Psoas muscle (tissue), 8 donors: ENCODE measurements around the gene VWA8. TPM values are rescaled to one million over a fixed set of nuclear protein-coding genes. Genes with fewer than 3 reads are reported as not detected.

Source experiments
- ATAC-seq, 4 donors: fragments of 200-7000 bp; cut with Tn5 transposase; one replicate each; pipeline ENCODE4 v1.9.1; 2020; ENCODE audit warnings: moderate library complexity in 3 of 4, mild to moderate bottlenecking in 2 of 4
- DNase-seq, 2 donors: peaks; one replicate each; pipeline ENCODE4 v3.0.0-alpha.2; 2020
- H3K27ac ChIP-seq: fragments of 200-600 bp; one replicate; pipeline ENCODE4 v1.8.0; 2022
- H3K27me3 ChIP-seq, 3 donors: fragments of 200-600 bp in 1 of 3; one replicate each; pipeline versions ENCODE4 v1.6.1 to v1.8.0; 2013 to 2022; ENCODE audit warnings: low read length in 2 of 3, mild to moderate bottlenecking in 2 of 3, moderate library complexity in 1 of 3; ENCODE audit not compliant: insufficient read depth in 3 of 3
- H3K36me3 ChIP-seq, 2 donors: fragments of 200-600 bp in 1 of 2; one replicate each; pipeline versions ENCODE4 v1.6.1 to v1.8.0; 2013 to 2022; ENCODE audit warnings: low read depth in 1 of 2, mild to moderate bottlenecking in 1 of 2, moderate library complexity in 1 of 2; ENCODE audit not compliant: insufficient read depth in 1 of 2
- H3K4me1 ChIP-seq: fragments of 200-600 bp; one replicate; pipeline ENCODE4 v1.8.0; 2022
- H3K4me3 ChIP-seq: fragments of 200-600 bp; one replicate; pipeline ENCODE4 v1.8.0; 2022; ENCODE audit warnings: mild to moderate bottlenecking
- H3K9me3 ChIP-seq: fragments of 200-600 bp; one replicate; pipeline ENCODE4 v1.8.0; 2022
- CTCF ChIP-seq: fragments of 200-600 bp; IDR thresholded peaks from one replicate; pipeline ENCODE4 v1.8.0; 2022; ENCODE audit warnings: antibody characterized with exemption
- WGBS, 3 donors: extraction: QIAGEN DNeasy Blood & Tissue Kit; methylation state at CpG; one replicate each; pipeline versions ENCODE4 v1.1.6 to v1.1.7; 2013; 5-methylcytosine and 5-hydroxymethylcytosine counted together
- intact Hi-C, 2 donors: fragments of 100-400 bp; cut with DNase I; formaldehyde crosslinking; loops; one replicate each; pipeline versions ENCODE4 v1.11.0 to v1.14.2; 2022
- polyA plus RNA-seq, 3 donors: library from polyadenylated mRNA; stranded (reverse); fragments of 200-250 nt; gene quantifications; one replicate each; pipeline ENCODE4 v1.2.3, GENCODE V29; 2013
- total RNA-seq, 4 donors: library from RNA; stranded (reverse); fragmentation: NEBNext Ultra II Directional in 2 of 4; extraction: Animal tissue kit (Norgen Biotek cat#: 25700) in 2 of 4; gene quantifications; one replicate each; pipeline versions ENCODE4 v1.2.1 to v1.2.4, GENCODE V29; 2021 to 2023
- donor health status: healthy with polysubstance abuse.
- donor health status: DM: no; HTN: no; CAD: no; lungs with moderate emphysema.
- donor health status: Bipolar disorder and iron deficiency.
- donor health status: healthy.
- donor health status: DM: yes; HTN: yes; CAD: no.
- donor health status: DM: no; HTN: no; CAD: no.
- donor health status: DM: no; HTN: no; CAD: no.
- donor health status: DM: yes; HTN: yes; CAD: no.

VWA8 gene
- total and polyA plus RNA-seq, 7 donors = 8.6 to 50.5 (median 30.1) TPM

DNA sequence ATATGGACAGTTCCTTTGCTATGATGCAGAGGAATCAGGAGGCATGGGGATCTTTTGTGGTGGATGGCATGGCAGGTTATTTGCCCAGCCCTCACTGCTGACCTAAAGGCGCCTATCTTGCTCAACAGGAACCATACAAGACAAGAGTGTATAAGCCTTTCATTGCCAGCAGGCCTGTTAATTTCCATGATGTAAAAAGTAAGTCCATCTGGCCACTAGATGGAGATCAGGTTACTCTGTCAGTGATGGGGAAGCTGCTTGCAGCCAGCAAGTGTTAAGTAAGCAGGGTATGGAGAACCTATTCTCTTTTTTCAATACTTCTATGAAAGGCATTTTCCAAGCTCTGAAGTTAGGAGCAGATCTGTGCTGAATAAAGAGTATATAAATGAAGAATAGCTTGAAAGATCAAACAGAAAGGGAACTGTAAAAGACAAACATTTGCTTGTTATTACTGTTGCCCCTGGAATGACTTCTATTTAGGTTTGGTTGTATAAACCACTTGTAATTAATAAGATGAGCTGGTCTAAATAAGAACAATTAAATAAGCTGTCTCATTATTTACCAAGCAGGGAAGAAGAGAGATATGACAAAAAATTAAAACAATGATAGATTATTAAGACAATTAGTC is 292.7 kb downstream of the VWA8 start:
- WGBS, 3 donors = 0 to 19% (median 6%) methylated on average over 1 of the region's 1 CpG
- peak in 1 of 2 donors; percentile 18 for DNase-seq
- no peak overlapping the region for H3K27ac ChIP-seq

GRCh38 chr13:41666644-41667043 is 294.3 kb downstream of the VWA8 start:
- Histone ChIP-seq H3K36me3 (peaks cover 0 to 12% of the 10 kb centered on the region in 2 donors), H3K27me3 (no peaks in the 10 kb centered on the region), H3K4me3 (no peak overlapping the region), H3K4me1 (peaks cover 9% of the 10 kb centered on the region), H3K9me3 (no peaks in the 10 kb centered on the region), H3K27ac (no peak overlapping the region)
- ATAC-seq = no peak
- intact Hi-C loops = loop anchor here (2.0 to 10.0 kb wide), 3 partner anchors 378 to 448 kb away; partner anchors contain the start of gene DGKH (in 1 of the 2)
- no peak for TF ChIP-seq CTCF
- DNase-seq = no peak
- WGBS, 3 donors = 82 to 86% (median 83%) methylated on average over 4 of the region's 4 CpGs

More for the DNA sequence above, 292.7 kb downstream of the VWA8 start:
- peak; percentile 77 for TF ChIP-seq CTCF
- intact Hi-C loops = loop anchor here (10.0 kb wide), 2 partner anchors 377 to 447 kb away; partner anchors contain the start of gene DGKH (in 1 of the 2)
- H3K9me3 ChIP-seq = no peaks in the 10 kb centered on the region
- H3K4me1 ChIP-seq = peaks cover 9% of the 10 kb centered on the region
- no peaks in the 10 kb centered on the region for H3K27me3 ChIP-seq
- peaks cover 0 to 12% of the 10 kb centered on the region in 2 donors for H3K36me3 ChIP-seq
- no peak overlapping the region for H3K4me3 ChIP-seq
- peak; percentile 95 to 99 (median 98) for ATAC-seq

- intact Hi-C loops = loop anchor here (10.0 kb wide), 2 partner anchors 384 to 454 kb away; partner anchors contain the start of gene DGKH (in 1 of the 2)
- no peaks in the 10 kb centered on the region for H3K27me3 ChIP-seq
- H3K9me3 ChIP-seq = no peaks in the 10 kb centered on the region
- DNase-seq (no peak), ATAC-seq (no peak)
- no peak overlapping the region for H3K27ac ChIP-seq
- TF ChIP-seq CTCF = no peak
- no peaks in the 10 kb centered on the region for H3K4me1 ChIP-seq
- no peak overlapping the region for H3K4me3 ChIP-seq
- WGBS, 3 donors = 61 to 75% (median 70%) methylated on average over 2 of the region's 2 CpGs
- no peaks in the 10 kb centered on the region for H3K36me3 ChIP-seq
Observed at GRCh38 chr13:41660411-41660810, 300.5 kb downstream of the VWA8 start.

DNA sequence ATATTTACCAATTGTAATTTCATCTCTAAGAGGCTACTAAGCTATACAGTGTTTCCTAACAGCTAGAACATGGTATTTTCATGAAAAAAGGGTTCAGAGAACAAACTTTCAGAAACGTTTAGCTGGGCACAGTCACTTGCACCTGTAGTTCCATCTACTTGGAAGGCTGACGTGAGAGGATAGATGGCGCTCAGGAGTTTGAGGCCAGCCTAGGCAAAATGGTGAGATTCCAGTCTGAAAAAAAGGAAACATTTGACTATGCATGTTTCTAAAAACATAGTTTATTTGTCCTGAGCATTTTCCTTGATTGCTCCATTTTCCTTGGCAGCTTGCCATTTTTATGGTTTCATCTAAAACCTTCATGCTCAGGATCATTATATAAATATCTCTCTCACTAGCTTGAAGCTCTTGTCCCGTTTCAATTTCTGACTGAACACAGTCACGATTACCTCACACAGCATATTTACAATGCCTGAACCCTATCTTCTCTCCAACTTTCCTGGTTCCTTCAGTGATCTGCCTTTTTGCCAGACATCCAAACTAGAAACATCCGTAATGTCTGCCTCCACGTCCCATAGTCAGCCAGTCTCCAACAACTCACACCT is 302.8 kb downstream of the VWA8 start:
- intact Hi-C loops = loop anchor here in 1 of 2 donors (10.0 kb wide), 1 partner anchor 303 kb away; no protein-coding TSS in a partner anchor
- 77 to 80% (median 77%) methylated on average over 7 of the region's 7 CpGs for WGBS, 3 donors
- H3K4me3 ChIP-seq = no peak overlapping the region
- ATAC-seq (no peak), DNase-seq (no peak)
- H3K36me3 ChIP-seq = no peaks in the 10 kb centered on the region
- no peaks in the 10 kb centered on the region for H3K9me3 ChIP-seq
- TF ChIP-seq CTCF = no peak
- no peaks in the 10 kb centered on the region for H3K4me1 ChIP-seq
- no peaks in the 10 kb centered on the region for H3K27me3 ChIP-seq
- no peak overlapping the region for H3K27ac ChIP-seq
